Keratinocyte (primary cell): ENCODE results near the gene SPON1. TPM values are rescaled to one million over a fixed set of nuclear protein-coding genes. Genes with fewer than 3 reads are reported as not detected.

ENCODE experiments used
- DNase-seq: peaks from one replicate; pipeline ENCODE4 v3.0.0-alpha.2; 2011; ENCODE audit warnings: low read depth, missing footprints, low spot score
- FAIRE-seq: peaks from 2 replicates; lab custom pipeline; 2011; peaks lifted over from hg19 to GRCh38; lab: Jason Lieb, UNC
- H2AFZ ChIP-seq: 2 replicates; pipeline ENCODE4 v1.6.0; 2012; ENCODE audit warnings: low read length, control low read depth, inconsistent platforms; ENCODE audit not compliant: control insufficient read depth
- H3K27ac ChIP-seq: 2 replicates; pipeline ENCODE4 v1.5.1; 2011; ENCODE audit warnings: low read length; ENCODE audit not compliant: control insufficient read depth, insufficient read depth
- H3K27me3 ChIP-seq: 3 replicates; pipeline ENCODE4 v1.6.0; 2011; ENCODE audit warnings: low read length; ENCODE audit not compliant: control insufficient read depth, insufficient read depth; ENCODE audit errors: extremely low read depth
- H3K36me3 ChIP-seq, 2 experiments: 2 replicates in 1 of 2; 3 replicates in 1 of 2; pipeline ENCODE4 v1.5.1; 2011; ENCODE audit warnings: low read length in 2 of 2, mild to moderate bottlenecking in 1 of 2; ENCODE audit not compliant: control insufficient read depth in 2 of 2, insufficient read depth in 2 of 2; ENCODE audit errors: extremely low read depth in 1 of 2
- H3K4me1 ChIP-seq: 3 replicates; pipeline ENCODE4 v1.5.1; 2011; ENCODE audit warnings: low read length; ENCODE audit not compliant: control insufficient read depth, insufficient read depth; ENCODE audit errors: extremely low read depth
- H3K4me2 ChIP-seq: 3 replicates; pipeline ENCODE4 v1.6.0; 2011; ENCODE audit warnings: low read depth, low read length; ENCODE audit not compliant: control insufficient read depth, insufficient read depth; ENCODE audit errors: extremely low read depth
- H3K4me3 ChIP-seq, 3 experiments: fragments of 200-600 bp in 1 of 3; sonication (generic) in 1 of 3; 2 replicates in 2 of 3; 3 replicates in 1 of 3; pipeline ENCODE4 v1.5.1; 2011 to 2016; ENCODE audit warnings: low read length in 3 of 3, mild to moderate bottlenecking in 3 of 3, control low read depth in 2 of 3, inconsistent platforms in 1 of 3, low read depth in 1 of 3, mixed read lengths in 1 of 3, mixed run types in 1 of 3, moderate library complexity in 1 of 3; ENCODE audit not compliant: control insufficient read depth in 2 of 3, insufficient read depth in 2 of 3; ENCODE audit errors: extremely low read depth in 1 of 3
- H3K79me2 ChIP-seq: 2 replicates; pipeline ENCODE4 v1.6.0; 2012; ENCODE audit warnings: low read length; ENCODE audit not compliant: control insufficient read depth, insufficient read depth
- H3K9ac ChIP-seq: 3 replicates; pipeline ENCODE4 v1.6.0; 2011; ENCODE audit warnings: low read length; ENCODE audit not compliant: control insufficient read depth, insufficient read depth; ENCODE audit errors: extremely low read depth
- H3K9me1 ChIP-seq: 3 replicates; pipeline ENCODE4 v1.6.0; 2011; ENCODE audit warnings: low read length; ENCODE audit not compliant: control insufficient read depth, insufficient read depth; ENCODE audit errors: extremely low read depth
- H3K9me3 ChIP-seq: 2 replicates; pipeline ENCODE4 v1.5.1; 2012; ENCODE audit warnings: low read depth, low read length; ENCODE audit not compliant: control insufficient read depth
- H4K20me1 ChIP-seq: 3 replicates; pipeline ENCODE4 v1.6.0; 2011; ENCODE audit warnings: low read length; ENCODE audit not compliant: control insufficient read depth, insufficient read depth; ENCODE audit errors: extremely low read depth
- EZH2 ChIP-seq: IDR thresholded peaks from one replicate; pipeline ENCODE4 v1.6.1; 2012; ENCODE audit warnings: inconsistent platforms, mild to moderate bottlenecking, low read length, moderate library complexity
- dilution Hi-C: fragments of 300-500 bp; cut with MboI; formaldehyde crosslinking; loops from one replicate; pipeline ENCODE4 v1.7.0; 2020; ENCODE audit warnings: low sequenced_read_pairs; ENCODE audit not compliant: extremely low pct_ligation_motif_present
- polyA plus RNA-seq, 5 experiments: library from polyadenylated mRNA; depleted of rRNA in 3 of 5; stranded (reverse) in 3 of 5; stranded (forward) in 1 of 5; unstranded in 1 of 5; fragments of >200 nt; gene quantifications; 1 replicate in 1 of 5; 2 replicates in 3 of 5; 3 replicates in 1 of 5; pipeline versions ENCODE4 v1.2.1 to v1.2.3, GENCODE V29; 2011 to 2012; ENCODE audit warnings: missing spikeins in 2 of 5, low read depth in 1 of 5, low replicate concordance in 1 of 5
- TF ChIP-seq, protein P1 (sequence below), 3 experiments: IDR thresholded peaks in 1 of 3; conservative IDR thresholded peaks in 1 of 3; optimal IDR thresholded peaks in 1 of 3; 2 replicates in 2 of 3; 3 replicates in 1 of 3; pipeline versions ENCODE3 to v1.5.1; 2011; ENCODE audit warnings: low read length in 3 of 3, mild to moderate bottlenecking in 3 of 3, moderate library complexity in 2 of 3, control low read depth in 1 of 3, inconsistent platforms in 1 of 3; ENCODE audit not compliant: insufficient read depth in 2 of 3; ENCODE audit errors: extremely low read depth in 1 of 3

SPON1 gene
- polyA plus RNA-seq, 1 donor (not counting 4 experiments of a cell fraction or from before 2014, with no cell fraction given): not detected

DNA sequence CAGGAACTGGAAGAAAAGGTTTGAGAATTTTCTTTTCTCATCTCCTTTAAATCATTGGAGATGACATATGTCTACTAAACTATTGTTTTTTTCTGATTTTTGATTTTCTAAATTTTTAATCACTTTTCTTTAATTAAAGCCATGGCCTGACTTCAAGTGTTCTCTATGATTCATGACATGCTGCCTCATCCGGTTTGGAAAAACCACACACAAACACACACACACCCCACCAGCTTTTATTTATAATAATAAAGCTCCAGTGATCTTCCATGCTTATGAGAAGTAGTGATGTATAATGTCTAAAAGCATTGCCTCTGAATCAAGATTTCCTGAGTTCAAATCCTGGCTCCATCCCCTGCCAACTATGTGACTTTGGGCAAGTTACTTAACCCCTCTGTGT, 179.2 kb downstream of the SPON1 start:
- Histone ChIP-seq H3K9me1 (no peaks in the 10 kb centered on the region), H3K27me3 (no peaks in the 10 kb centered on the region), H3K36me3 (no peaks in the 10 kb centered on the region), H2AFZ (no peak overlapping the region), H3K4me2 (no peak overlapping the region), H3K9me3 (no peaks in the 10 kb centered on the region), H3K9ac (no peak overlapping the region), H3K27ac (no peak overlapping the region), H4K20me1 (no peaks in the 10 kb centered on the region), H3K4me3 (no peak overlapping the region), H3K79me2 (no peaks in the 10 kb centered on the region), H3K4me1 (no peaks in the 10 kb centered on the region)
- TF ChIP-seq, protein P1, sequence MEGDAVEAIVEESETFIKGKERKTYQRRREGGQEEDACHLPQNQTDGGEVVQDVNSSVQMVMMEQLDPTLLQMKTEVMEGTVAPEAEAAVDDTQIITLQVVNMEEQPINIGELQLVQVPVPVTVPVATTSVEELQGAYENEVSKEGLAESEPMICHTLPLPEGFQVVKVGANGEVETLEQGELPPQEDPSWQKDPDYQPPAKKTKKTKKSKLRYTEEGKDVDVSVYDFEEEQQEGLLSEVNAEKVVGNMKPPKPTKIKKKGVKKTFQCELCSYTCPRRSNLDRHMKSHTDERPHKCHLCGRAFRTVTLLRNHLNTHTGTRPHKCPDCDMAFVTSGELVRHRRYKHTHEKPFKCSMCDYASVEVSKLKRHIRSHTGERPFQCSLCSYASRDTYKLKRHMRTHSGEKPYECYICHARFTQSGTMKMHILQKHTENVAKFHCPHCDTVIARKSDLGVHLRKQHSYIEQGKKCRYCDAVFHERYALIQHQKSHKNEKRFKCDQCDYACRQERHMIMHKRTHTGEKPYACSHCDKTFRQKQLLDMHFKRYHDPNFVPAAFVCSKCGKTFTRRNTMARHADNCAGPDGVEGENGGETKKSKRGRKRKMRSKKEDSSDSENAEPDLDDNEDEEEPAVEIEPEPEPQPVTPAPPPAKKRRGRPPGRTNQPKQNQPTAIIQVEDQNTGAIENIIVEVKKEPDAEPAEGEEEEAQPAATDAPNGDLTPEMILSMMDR (optimal IDR thresholded peaks at IDR 0.05 in 1 of 3, IDR thresholded peaks at IDR 0.05 in 1 of 3, conservative IDR thresholded peaks at IDR 0.05 in 1 of 3; ENCODE audit: extremely low read depth in 1 of 3, insufficient read depth in 2 of 3, low read length in 3 of 3): no peak
- no peak for TF ChIP-seq EZH2
- dilution Hi-C loops: no loop called here
- no peak for FAIRE-seq
- DNase-seq: no peak

DNA sequence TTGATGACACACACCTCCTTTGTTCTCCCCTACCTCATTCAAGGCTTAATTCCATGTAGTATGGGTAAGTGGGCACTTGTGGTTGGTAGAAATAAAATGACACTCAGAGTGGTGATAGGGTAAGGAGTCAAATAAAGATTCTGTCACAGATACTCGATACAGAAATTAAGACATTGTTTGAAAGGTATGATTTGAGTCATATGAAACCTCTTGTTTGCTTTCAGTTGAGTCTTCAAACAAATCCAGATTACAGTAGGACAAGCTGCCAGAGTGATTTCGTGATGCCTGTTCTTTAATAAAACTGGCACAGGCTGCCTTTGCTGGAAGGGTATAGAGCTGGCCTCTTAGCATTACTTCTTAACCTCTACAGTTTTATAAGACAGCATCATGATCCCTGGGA, 182.4 kb downstream of the SPON1 start:
- Histone ChIP-seq H3K9me1 (no peaks in the 10 kb centered on the region), H3K4me3 (no peak overlapping the region), H3K36me3 (no peaks in the 10 kb centered on the region), H4K20me1 (no peaks in the 10 kb centered on the region), H3K27me3 (no peaks in the 10 kb centered on the region), H3K79me2 (no peaks in the 10 kb centered on the region), H3K9me3 (no peaks in the 10 kb centered on the region), H2AFZ (no peak overlapping the region), H3K4me1 (no peaks in the 10 kb centered on the region), H3K27ac (no peak overlapping the region), H3K4me2 (no peak overlapping the region), H3K9ac (no peak overlapping the region)
- FAIRE-seq (no peak), DNase-seq (no peak)
- TF ChIP-seq, protein P1 (optimal IDR thresholded peaks at IDR 0.05 in 1 of 3, IDR thresholded peaks at IDR 0.05 in 1 of 3, conservative IDR thresholded peaks at IDR 0.05 in 1 of 3; ENCODE audit: extremely low read depth in 1 of 3, insufficient read depth in 2 of 3, low read length in 3 of 3): no peak
- no peak for TF ChIP-seq EZH2
- dilution Hi-C loops: no loop called here
